Tibial artery (tissue), 4 donors: ENCODE measurements around the gene ADAMTS18.

Source experiments
- DNase-seq, 2 donors: peaks; one replicate each; pipeline ENCODE4 v3.0.0-alpha.2; 2019
- H3K27ac ChIP-seq, 2 donors: fragments of 200-600 bp; sonication (generic) in 1 of 2; 1 replicate in 1 of 2; 2 replicates in 1 of 2; pipeline ENCODE4 v1.5.1; 2018 to 2019; ENCODE audit warnings: mild to moderate bottlenecking in 1 of 2
- H3K27me3 ChIP-seq, 2 donors: fragments of 200-600 bp; sonication (generic) in 1 of 2; one replicate each; pipeline versions ENCODE4 v1.5.1 to v1.6.0; 2016 to 2019
- H3K36me3 ChIP-seq, 3 donors: fragments of 200-600 bp; sonication (generic) in 2 of 3; one replicate each; pipeline ENCODE4 v1.5.1; 2016 to 2019; ENCODE audit warnings: mild to moderate bottlenecking in 2 of 3
- H3K4me1 ChIP-seq, 4 donors: fragments of 200-600 bp; sonication (generic) in 2 of 4; 1 replicate in 3 of 4; 2 replicates in 1 of 4; pipeline ENCODE4 v1.5.1; 2016 to 2019
- H3K4me3 ChIP-seq, 2 donors: fragments of 200-600 bp; sonication (generic) in 1 of 2; 1 replicate in 1 of 2; 2 replicates in 1 of 2; pipeline ENCODE4 v1.5.1; 2018 to 2019; ENCODE audit warnings: mild to moderate bottlenecking in 2 of 2
- H3K9me3 ChIP-seq, 3 donors: fragments of 200-600 bp; sonication (generic) in 1 of 3; one replicate each; pipeline ENCODE4 v1.5.1; 2016 to 2019
- intact Hi-C: fragments of 100-400 bp; cut with DNase I; formaldehyde crosslinking; loops from one replicate; pipeline ENCODE4 v1.15.0; 2023; ENCODE audit warnings: low total_unique reads
- TF ChIP-seq, protein P1 (sequence below), 2 experiments: fragments of 200-600 bp in 1 of 2; fragments of 450-650 bp in 1 of 2; IDR thresholded peaks; one replicate each; pipeline ENCODE4 v1.5.1; 2017 to 2019; ENCODE audit warnings: antibody characterized with exemption in 2 of 2, mild to moderate bottlenecking in 1 of 2, moderate library complexity in 1 of 2

The ADAMTS18 gene

DNA sequence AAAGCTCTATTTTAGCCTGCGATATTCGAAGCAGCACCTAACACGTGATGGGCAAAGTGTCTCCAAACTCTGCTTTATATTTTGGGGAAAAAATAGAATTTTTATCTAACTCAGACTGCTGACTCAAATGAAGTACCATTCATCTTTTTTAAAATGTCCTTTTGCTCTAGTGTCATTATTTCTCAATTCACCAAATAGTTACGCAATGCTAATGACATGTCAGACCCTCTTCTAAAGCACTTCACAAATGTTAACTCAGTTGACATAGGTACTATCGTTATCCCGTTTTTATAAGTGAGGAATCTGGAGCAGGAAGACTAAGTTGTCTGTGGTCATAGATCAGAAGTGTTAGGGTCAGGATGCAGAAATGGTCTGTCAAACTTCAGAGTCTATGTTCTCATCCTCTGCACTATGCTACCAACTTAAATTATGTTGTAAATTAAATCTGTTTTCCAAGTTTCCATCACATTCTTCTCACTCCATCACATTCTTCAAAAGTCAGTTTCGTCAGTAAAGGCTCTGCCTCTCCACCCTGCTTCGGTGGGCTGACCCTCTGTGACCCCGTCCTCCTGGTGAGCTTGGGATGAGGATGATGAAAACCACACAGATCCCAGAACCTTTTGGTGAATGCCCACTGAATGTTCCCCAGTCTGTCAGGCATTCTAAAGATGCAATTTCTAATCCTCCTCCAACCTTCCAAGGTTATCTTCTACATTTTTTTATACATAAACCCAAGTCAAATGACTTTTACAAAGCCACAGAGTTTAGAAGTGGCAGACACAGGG, 102.8 kb downstream of the ADAMTS18 start:
- TF ChIP-seq, protein P1, sequence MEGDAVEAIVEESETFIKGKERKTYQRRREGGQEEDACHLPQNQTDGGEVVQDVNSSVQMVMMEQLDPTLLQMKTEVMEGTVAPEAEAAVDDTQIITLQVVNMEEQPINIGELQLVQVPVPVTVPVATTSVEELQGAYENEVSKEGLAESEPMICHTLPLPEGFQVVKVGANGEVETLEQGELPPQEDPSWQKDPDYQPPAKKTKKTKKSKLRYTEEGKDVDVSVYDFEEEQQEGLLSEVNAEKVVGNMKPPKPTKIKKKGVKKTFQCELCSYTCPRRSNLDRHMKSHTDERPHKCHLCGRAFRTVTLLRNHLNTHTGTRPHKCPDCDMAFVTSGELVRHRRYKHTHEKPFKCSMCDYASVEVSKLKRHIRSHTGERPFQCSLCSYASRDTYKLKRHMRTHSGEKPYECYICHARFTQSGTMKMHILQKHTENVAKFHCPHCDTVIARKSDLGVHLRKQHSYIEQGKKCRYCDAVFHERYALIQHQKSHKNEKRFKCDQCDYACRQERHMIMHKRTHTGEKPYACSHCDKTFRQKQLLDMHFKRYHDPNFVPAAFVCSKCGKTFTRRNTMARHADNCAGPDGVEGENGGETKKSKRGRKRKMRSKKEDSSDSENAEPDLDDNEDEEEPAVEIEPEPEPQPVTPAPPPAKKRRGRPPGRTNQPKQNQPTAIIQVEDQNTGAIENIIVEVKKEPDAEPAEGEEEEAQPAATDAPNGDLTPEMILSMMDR (IDR thresholded peaks at IDR 0.05): no peak
- Histone ChIP-seq H3K36me3 (no peaks in the 10 kb centered on the region), H3K9me3 (no peaks in the 10 kb centered on the region), H3K27me3 (peaks cover 0 to 2% of the 10 kb centered on the region in 2 donors), H3K27ac (no peak overlapping the region), H3K4me3 (no peak overlapping the region), H3K4me1 (no peaks in the 10 kb centered on the region)
- intact Hi-C loops: no loop called here
- no peak for DNase-seq

DNA sequence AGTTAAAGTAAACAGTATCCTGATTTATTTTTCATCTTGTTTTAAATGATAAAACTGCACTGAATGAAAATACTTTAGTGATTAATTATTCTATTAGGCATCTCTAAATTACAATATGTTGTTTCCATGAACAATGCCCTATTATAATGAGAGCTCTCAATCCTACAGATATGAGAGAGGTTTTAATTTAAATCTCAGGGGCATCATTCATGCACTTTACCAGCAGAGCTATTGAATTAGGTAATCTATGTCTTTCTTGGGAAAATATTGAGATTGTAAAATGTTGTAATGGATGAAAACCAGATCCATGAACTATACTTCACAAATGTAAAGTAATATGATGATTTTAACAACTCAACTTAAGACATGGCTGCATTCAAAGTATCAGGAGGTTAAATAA, 103.8 kb downstream of the ADAMTS18 start:
- Histone ChIP-seq H3K27me3 (peaks cover 0 to 2% of the 10 kb centered on the region in 2 donors), H3K27ac (no peak overlapping the region), H3K36me3 (no peaks in the 10 kb centered on the region), H3K4me3 (no peak overlapping the region), H3K4me1 (no peaks in the 10 kb centered on the region), H3K9me3 (no peaks in the 10 kb centered on the region)
- TF ChIP-seq, protein P1 (IDR thresholded peaks at IDR 0.05): no peak
- no peak for DNase-seq
- intact Hi-C loops: no loop called here

DNA sequence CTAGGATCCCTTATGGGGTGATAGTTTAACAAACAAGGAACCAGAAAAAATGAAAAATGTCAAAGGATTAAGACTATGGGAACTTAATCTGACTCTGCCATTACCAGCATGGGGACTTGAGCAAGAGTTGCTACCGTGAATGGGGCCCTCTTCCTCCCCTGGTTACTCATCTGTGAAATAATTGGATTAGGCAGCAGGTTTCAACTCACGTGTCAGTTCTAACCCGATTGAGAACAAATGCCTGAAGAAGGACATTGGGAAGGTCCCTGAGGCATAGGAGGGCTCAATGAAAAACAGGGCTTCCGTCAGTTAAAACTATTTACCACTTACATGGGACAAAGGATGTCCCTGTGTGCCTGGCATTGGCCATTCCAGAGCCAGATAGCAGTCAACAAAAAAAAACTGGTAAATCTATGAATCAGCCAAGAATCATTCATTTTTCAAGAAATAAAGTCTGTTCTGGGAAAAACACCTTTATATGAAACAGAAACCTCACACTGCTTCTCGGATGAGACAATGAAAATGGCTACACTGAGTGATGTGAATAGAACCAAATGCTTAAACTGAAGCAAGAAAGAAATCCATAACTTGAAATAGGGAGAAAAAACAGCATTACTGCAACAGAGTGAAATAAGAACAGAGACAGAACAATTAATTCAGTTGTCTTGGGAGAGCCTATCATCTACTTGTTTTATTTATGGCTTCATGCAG, 104.3 kb downstream of the ADAMTS18 start:
- intact Hi-C loops: no loop called here
- no peak overlapping the region for H3K4me3 ChIP-seq

DNA sequence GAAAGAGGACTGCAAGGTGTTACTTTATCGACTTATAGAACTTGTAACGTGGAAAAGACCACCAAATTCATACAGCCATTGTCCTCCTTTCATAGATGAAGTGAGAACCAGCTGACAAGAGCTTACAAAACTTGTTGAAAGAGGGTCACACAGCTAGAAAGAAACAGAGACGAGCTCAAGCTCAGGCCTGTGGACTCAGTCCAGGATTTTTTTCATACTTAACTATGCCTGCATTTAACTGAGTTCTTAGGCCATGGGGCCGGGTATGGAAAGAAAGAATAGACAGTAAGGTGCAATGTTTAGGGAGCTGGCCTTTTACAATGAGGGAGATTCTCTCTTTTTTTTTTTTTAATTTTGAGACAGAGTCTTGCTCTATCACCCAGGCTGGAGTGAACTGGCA, 106.1 kb downstream of the ADAMTS18 start:
- TF ChIP-seq, protein P1 (IDR thresholded peaks at IDR 0.05): no peak
- H3K27me3 ChIP-seq: peaks cover 0 to 2% of the 10 kb centered on the region in 2 donors
- no peak for DNase-seq
- H3K36me3 ChIP-seq: no peaks in the 10 kb centered on the region
- no peak overlapping the region for H3K4me3 ChIP-seq
- no peaks in the 10 kb centered on the region for H3K9me3 ChIP-seq
- intact Hi-C loops: no loop called here
- H3K4me1 ChIP-seq: no peaks in the 10 kb centered on the region
- no peak overlapping the region for H3K27ac ChIP-seq

More for the DNA sequence above, 104.3 kb downstream of the ADAMTS18 start:
- no peak for DNase-seq
- Histone ChIP-seq H3K4me1 (no peaks in the 10 kb centered on the region), H3K27me3 (peaks cover 0 to 2% of the 10 kb centered on the region in 2 donors), H3K36me3 (no peaks in the 10 kb centered on the region), H3K27ac (no peak overlapping the region), H3K9me3 (no peaks in the 10 kb centered on the region)
- TF ChIP-seq, protein P1 (IDR thresholded peaks at IDR 0.05): no peak

DNA sequence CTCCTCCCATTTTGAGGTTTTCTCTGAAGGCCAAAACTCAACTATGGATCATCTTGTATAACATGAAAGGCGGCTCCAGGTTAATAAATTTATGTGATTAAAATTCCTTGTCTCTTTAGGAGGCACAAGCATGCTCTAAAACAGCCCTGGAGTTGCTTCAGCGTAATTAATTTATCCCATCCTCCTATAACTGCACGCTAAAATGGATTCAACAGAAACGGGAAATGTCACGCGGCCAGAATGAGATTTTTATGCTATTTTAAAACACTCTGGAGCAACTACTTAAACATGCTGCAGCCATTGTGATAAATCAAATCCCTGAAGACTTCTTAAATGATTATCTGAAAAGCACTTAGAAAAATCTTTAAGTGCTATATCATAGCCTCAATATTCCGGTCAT, 106.6 kb downstream of the ADAMTS18 start:
- Histone ChIP-seq H3K36me3 (no peaks in the 10 kb centered on the region), H3K27ac (no peak overlapping the region), H3K9me3 (no peaks in the 10 kb centered on the region), H3K4me1 (no peaks in the 10 kb centered on the region), H3K27me3 (peaks cover 0 to 2% of the 10 kb centered on the region in 2 donors), H3K4me3 (no peak overlapping the region)
- intact Hi-C loops: no loop called here
- no peak for DNase-seq
- TF ChIP-seq, protein P1 (IDR thresholded peaks at IDR 0.05): no peak
